ENCODE measurements around the gene FUZ.
A peak's percentile ranks its signal among the peaks of the same experiment; 100 is the strongest.

Gene FUZ

DNA sequence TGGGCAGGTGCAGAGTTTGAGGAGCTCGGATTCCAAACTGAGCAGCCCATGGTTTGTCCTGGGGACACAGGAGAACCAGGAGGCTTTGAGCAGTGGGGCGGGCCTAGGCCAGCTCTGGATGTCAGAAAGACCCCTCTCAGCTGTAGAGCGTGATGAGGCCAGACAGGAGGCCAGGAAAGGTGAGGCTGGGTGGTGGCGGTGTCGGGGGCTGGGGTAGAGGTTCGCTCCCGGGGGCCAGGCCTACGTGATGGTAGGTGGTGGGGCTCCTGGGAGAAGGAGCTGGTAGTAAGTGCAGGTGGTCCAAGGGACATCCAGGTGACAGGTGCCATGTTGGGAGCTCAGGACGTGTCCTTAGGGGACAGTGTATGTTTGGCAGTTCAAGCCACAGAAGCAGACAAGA, 24.3 kb upstream of the FUZ start:
- TF ChIP-seq ZNF747 (tag by site-specific recombination; IDR thresholded peaks at IDR 0.05): no peak
- Histone ChIP-seq H3K9me3 (ENCODE audit: control insufficient read depth, insufficient read depth, low read depth, low read length) (no peaks in the 10 kb centered on the region), H3K4me1 (ENCODE audit: control insufficient read depth, insufficient read depth, low read length) (no peaks in the 10 kb centered on the region), H3K4me3 (ENCODE audit: low read depth, low read length) (no peak overlapping the region), H3K36me3 (ENCODE audit: control insufficient read depth in 2 of 2, insufficient read depth in 1 of 2, low read length in 2 of 2) (peaks cover 10 to 88% of the 10 kb centered on the region in 2 experiments), H3K27ac (ENCODE audit: extremely low read depth, low read depth, low read length) (no peak overlapping the region)
- ChIA-PET POLR2A (interaction anchor here (1.2 to 1.4 kb wide), 3 partner anchors 11 to 28 kb away, joined by 3 to 7 read pairs (median 4); partner anchors contain the start of gene PTOV1), CTCF (no interaction called here)

- CTCF ChIA-PET: no interaction called here
- H3K36me3 ChIP-seq (ENCODE audit: control insufficient read depth in 2 of 2, insufficient read depth in 1 of 2, low read length in 2 of 2): peaks cover 10 to 91% of the 10 kb centered on the region in 2 experiments
These were observed 23.9 kb upstream of the FUZ start for GRCh38 chr19:49837009-49837310.

DNA sequence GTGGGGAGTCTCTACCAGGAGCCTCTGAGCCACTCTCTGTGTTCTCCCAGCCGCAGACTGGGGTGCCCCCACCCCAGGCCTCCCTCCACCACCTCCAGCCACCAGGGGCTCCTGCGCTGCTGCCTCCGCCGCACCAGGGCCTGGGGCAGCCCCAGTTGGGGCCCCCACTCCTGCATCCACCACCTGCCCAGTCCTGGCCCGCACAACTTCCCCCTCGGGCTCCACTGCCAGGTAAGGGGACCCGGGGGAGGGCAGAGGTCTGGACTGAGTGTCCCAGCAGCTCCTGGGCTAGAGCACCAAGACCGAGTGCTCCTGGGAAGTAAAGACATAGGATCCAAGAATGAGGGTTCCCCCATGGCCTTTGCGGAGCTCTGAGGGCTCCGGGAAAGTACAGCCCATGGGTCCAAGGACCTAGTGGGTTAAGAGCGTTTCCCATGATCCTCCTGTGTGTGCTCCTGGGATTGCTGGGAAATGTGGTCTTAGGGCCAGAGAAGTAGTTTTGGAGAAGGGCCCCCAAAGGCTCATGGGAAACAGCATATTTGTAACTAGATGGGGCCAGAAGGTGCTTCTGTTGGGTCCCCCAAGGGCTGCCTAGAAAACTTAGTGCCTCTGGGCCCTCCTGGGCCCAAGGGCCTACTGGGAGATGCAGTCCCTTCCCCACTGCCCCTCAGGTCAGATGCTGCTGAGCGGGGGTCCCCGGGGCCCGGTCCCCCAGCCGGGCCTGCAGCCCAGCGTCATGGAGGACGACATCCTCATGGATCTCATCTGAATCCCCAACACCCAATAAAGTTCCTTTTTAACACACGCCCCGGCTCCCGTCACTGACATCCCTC, 23.3 kb upstream of the FUZ start:
- Histone ChIP-seq H3K36me3 (ENCODE audit: control insufficient read depth in 2 of 2, insufficient read depth in 1 of 2, low read length in 2 of 2) (peaks cover 10 to 95% of the 10 kb centered on the region in 2 experiments), H3K4me1 (ENCODE audit: control insufficient read depth, insufficient read depth, low read length) (no peaks in the 10 kb centered on the region), H3K4me3 (ENCODE audit: low read depth, low read length) (no peak overlapping the region), H3K27ac (ENCODE audit: extremely low read depth, low read depth, low read length) (no peak overlapping the region), H3K9me3 (ENCODE audit: control insufficient read depth, insufficient read depth, low read depth, low read length) (no peaks in the 10 kb centered on the region)
- ChIA-PET POLR2A (interaction anchor here (1.2 to 1.9 kb wide), 3 partner anchors 12 to 29 kb away, joined by 3 to 7 read pairs (median 6); no protein-coding TSS in a partner anchor), CTCF (no interaction called here)
- TF ChIP-seq ZBTB8A (tag by site-specific recombination; IDR thresholded peaks at IDR 0.05) (no peak), ZBTB17 (tag by site-specific recombination; IDR thresholded peaks at IDR 0.05) (no peak), ZNF211 (tag by site-specific recombination; IDR thresholded peaks at IDR 0.05; ENCODE audit: low read depth) (no peak), ZBTB48 (tag by site-specific recombination; IDR thresholded peaks at IDR 0.05) (no peak), ZNF561 (tag by site-specific recombination; IDR thresholded peaks at IDR 0.05; ENCODE audit: borderline replicate concordance) (no peak), ZFP69B (tag by site-specific recombination; IDR thresholded peaks at IDR 0.05) (no peak), ZNF747 (tag by site-specific recombination; IDR thresholded peaks at IDR 0.05) (no peak), ZFP37 (tag by site-specific recombination; IDR thresholded peaks at IDR 0.05) (no peak), ZNF350 (tag by site-specific recombination; IDR thresholded peaks at IDR 0.05) (no peak), ZNF707 (tag by site-specific recombination; IDR thresholded peaks at IDR 0.05) (no peak), ZNF112 (tag by site-specific recombination; IDR thresholded peaks at IDR 0.05) (no peak), ZNF133 (tag by site-specific recombination; IDR thresholded peaks at IDR 0.05) (no peak), ZEB2 (tag by site-specific recombination; IDR thresholded peaks at IDR 0.05) (no peak), ZNF623 (tag by site-specific recombination; IDR thresholded peaks at IDR 0.05) (no peak)
- TF ChIP-seq, protein P1, sequence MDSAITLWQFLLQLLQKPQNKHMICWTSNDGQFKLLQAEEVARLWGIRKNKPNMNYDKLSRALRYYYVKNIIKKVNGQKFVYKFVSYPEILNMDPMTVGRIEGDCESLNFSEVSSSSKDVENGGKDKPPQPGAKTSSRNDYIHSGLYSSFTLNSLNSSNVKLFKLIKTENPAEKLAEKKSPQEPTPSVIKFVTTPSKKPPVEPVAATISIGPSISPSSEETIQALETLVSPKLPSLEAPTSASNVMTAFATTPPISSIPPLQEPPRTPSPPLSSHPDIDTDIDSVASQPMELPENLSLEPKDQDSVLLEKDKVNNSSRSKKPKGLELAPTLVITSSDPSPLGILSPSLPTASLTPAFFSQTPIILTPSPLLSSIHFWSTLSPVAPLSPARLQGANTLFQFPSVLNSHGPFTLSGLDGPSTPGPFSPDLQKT (IDR thresholded peaks at IDR 0.05; ENCODE audit: borderline replicate concordance, low read depth, low read length): no peak
- TF ChIP-seq, protein P2, sequence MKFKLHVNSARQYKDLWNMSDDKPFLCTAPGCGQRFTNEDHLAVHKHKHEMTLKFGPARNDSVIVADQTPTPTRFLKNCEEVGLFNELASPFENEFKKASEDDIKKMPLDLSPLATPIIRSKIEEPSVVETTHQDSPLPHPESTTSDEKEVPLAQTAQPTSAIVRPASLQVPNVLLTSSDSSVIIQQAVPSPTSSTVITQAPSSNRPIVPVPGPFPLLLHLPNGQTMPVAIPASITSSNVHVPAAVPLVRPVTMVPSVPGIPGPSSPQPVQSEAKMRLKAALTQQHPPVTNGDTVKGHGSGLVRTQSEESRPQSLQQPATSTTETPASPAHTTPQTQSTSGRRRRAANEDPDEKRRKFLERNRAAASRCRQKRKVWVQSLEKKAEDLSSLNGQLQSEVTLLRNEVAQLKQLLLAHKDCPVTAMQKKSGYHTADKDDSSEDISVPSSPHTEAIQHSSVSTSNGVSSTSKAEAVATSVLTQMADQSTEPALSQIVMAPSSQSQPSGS (tag by site-specific recombination; IDR thresholded peaks at IDR 0.05; ENCODE audit: low read depth): no peak

More at GRCh38 chr19:49837009-49837310, 23.9 kb upstream of the FUZ start:
- no peak overlapping the region for H3K4me3 ChIP-seq (ENCODE audit: low read depth, low read length)
- H3K4me1 ChIP-seq (ENCODE audit: control insufficient read depth, insufficient read depth, low read length): no peaks in the 10 kb centered on the region
- H3K27ac ChIP-seq (ENCODE audit: extremely low read depth, low read depth, low read length): no peak overlapping the region
- TF ChIP-seq TCF7L2 (IDR thresholded peaks at IDR 0.05; ENCODE audit: borderline replicate concordance, low read depth, low read length) (no peak), ZNF302 (tag by site-specific recombination; IDR thresholded peaks at IDR 0.05; ENCODE audit: low read depth) (no peak), INSM2 (tag by site-specific recombination; IDR thresholded peaks at IDR 0.05) (no peak), GLIS1 (tag by site-specific recombination; IDR thresholded peaks at IDR 0.05) (peak; percentile 57), ZNF394 (tag by site-specific recombination; IDR thresholded peaks at IDR 0.05; ENCODE audit: borderline replicate concordance) (no peak), ZFP3 (tag by site-specific recombination; IDR thresholded peaks at IDR 0.05; ENCODE audit: low read depth) (no peak), GLIS2 (tag by site-specific recombination; IDR thresholded peaks at IDR 0.05) (peak; percentile 16; the same call in 1 of the 2 replicates)
- no peaks in the 10 kb centered on the region for H3K9me3 ChIP-seq (ENCODE audit: control insufficient read depth, insufficient read depth, low read depth, low read length)
- POLR2A ChIA-PET: interaction anchor here (1.2 to 1.4 kb wide), 3 partner anchors 11 to 28 kb away, joined by 3 to 7 read pairs (median 4); partner anchors contain the start of gene PTOV1

All from HEK293 (cell line).